Measurements from ENCODE around the gene MAK. TPM values are rescaled to one million over a fixed set of nuclear protein-coding genes. Genes with fewer than 3 reads are reported as not detected.

MAK gene
- total and polyA plus RNA-seq, 2 of the 13 experiments (the other 11 are each of a cell fraction or from before 2014, with no cell fraction given): 0.04 TPM; not detected in 1

- TF ChIP-seq PCBP2 (optimal IDR thresholded peaks at IDR 0.05; ENCODE audit: low read depth, low read length, poor library complexity, severe bottlenecking) (no peak), MZF1 (CRISPR knock-in tag; IDR thresholded peaks at IDR 0.05; ENCODE audit: borderline replicate concordance) (peak; percentile 94), USF2 (IDR thresholded peaks at IDR 0.05; ENCODE audit: low read depth, low read length) (no peak), USF2 (CRISPR knock-in tag; IDR thresholded peaks at IDR 0.05; ENCODE audit: borderline replicate concordance) (peak; percentile 78), ZFP91 (CRISPR knock-in tag; IDR thresholded peaks at IDR 0.05; ENCODE audit: borderline replicate concordance) (peak; percentile 93), RFX1 (IDR thresholded peaks at IDR 0.05) (no peak), GATAD2A (CRISPR knock-in tag; IDR thresholded peaks at IDR 0.05) (peak; percentile 85), KLF11 (CRISPR knock-in tag; IDR thresholded peaks at IDR 0.05) (peak; percentile 94), POLR2AphosphoS2 (IDR thresholded peaks at IDR 0.05; ENCODE audit: low read depth, low read length) (peak; percentile 74; the same call in 1 of the 2 replicates), PTBP1 (IDR thresholded peaks at IDR 0.05; ENCODE audit: low read depth, low read length, poor library complexity, severe bottlenecking) (peak; percentile 85), KLF6 (CRISPR knock-in tag; IDR thresholded peaks at IDR 0.05) (peak; percentile 91), ZNF839 (CRISPR knock-in tag; IDR thresholded peaks at IDR 0.05; ENCODE audit: borderline replicate concordance) (0 out of 2 replicates have a peak, but pooled peaks have one; percentile 65), TBL1XR1 (IDR thresholded peaks at IDR 0.05; ENCODE audit: borderline replicate concordance, low read length, partially characterized antibody) (no peak), REL (CRISPR knock-in tag; conservative IDR thresholded peaks at IDR 0.05) (peak; percentile 72; the same call in 1 of the 2 replicates)
- TF ChIP-seq, protein P1, sequence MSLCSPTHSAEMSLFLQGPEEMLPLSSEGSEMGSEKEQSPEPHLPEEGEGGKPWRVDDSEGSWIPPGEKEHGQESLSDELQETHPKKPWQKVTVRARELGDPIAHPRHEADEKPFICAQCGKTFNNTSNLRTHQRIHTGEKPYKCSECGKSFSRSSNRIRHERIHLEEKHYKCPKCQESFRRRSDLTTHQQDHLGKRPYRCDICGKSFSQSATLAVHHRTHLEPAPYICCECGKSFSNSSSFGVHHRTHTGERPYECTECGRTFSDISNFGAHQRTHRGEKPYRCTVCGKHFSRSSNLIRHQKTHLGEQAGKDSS (CRISPR knock-in tag; IDR thresholded peaks at IDR 0.05; ENCODE audit: borderline replicate concordance, low read depth): peak; percentile 89; the same call in 1 of the 2 replicates
- TF ChIP-seq, protein P2, sequence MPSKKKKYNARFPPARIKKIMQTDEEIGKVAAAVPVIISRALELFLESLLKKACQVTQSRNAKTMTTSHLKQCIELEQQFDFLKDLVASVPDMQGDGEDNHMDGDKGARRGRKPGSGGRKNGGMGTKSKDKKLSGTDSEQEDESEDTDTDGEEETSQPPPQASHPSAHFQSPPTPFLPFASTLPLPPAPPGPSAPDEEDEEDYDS (CRISPR knock-in tag; IDR thresholded peaks at IDR 0.05): peak; percentile 93
- TF ChIP-seq, protein P3, sequence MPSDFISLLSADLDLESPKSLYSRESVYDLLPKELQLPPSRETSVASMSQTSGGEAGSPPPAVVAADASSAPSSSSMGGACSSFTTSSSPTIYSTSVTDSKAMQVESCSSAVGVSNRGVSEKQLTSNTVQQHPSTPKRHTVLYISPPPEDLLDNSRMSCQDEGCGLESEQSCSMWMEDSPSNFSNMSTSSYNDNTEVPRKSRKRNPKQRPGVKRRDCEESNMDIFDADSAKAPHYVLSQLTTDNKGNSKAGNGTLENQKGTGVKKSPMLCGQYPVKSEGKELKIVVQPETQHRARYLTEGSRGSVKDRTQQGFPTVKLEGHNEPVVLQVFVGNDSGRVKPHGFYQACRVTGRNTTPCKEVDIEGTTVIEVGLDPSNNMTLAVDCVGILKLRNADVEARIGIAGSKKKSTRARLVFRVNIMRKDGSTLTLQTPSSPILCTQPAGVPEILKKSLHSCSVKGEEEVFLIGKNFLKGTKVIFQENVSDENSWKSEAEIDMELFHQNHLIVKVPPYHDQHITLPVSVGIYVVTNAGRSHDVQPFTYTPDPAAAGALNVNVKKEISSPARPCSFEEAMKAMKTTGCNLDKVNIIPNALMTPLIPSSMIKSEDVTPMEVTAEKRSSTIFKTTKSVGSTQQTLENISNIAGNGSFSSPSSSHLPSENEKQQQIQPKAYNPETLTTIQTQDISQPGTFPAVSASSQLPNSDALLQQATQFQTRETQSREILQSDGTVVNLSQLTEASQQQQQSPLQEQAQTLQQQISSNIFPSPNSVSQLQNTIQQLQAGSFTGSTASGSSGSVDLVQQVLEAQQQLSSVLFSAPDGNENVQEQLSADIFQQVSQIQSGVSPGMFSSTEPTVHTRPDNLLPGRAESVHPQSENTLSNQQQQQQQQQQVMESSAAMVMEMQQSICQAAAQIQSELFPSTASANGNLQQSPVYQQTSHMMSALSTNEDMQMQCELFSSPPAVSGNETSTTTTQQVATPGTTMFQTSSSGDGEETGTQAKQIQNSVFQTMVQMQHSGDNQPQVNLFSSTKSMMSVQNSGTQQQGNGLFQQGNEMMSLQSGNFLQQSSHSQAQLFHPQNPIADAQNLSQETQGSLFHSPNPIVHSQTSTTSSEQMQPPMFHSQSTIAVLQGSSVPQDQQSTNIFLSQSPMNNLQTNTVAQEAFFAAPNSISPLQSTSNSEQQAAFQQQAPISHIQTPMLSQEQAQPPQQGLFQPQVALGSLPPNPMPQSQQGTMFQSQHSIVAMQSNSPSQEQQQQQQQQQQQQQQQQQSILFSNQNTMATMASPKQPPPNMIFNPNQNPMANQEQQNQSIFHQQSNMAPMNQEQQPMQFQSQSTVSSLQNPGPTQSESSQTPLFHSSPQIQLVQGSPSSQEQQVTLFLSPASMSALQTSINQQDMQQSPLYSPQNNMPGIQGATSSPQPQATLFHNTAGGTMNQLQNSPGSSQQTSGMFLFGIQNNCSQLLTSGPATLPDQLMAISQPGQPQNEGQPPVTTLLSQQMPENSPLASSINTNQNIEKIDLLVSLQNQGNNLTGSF (CRISPR knock-in tag; IDR thresholded peaks at IDR 0.05): peak; percentile 58
Measured at GRCh38 chr6:10747251-10747972, 90.9 kb downstream of the MAK start, which contains the start of gene TMEM14B (continued).
